ACC112 (cell line): ENCODE results near the gene RPGRIP1.

Experiments used
- H2AFZ ChIP-seq: fragments of 200-600 bp; sonication (generic); one replicate; pipeline ENCODE4 v1.6.0; 2017; ENCODE audit warnings: antibody characterized with exemption, low read length; ENCODE audit not compliant: unreplicated experiment
- H3K27ac ChIP-seq: fragments of 200-600 bp; sonication (generic); 2 replicates; pipeline ENCODE4 v1.5.1; 2014; ENCODE audit warnings: low read depth, mild to moderate bottlenecking, antibody characterized with exemption, low read length, moderate library complexity
- H3K27me3 ChIP-seq: fragments of 200-600 bp; sonication (generic); 2 replicates; pipeline ENCODE4 v1.6.1; 2014; ENCODE audit warnings: mild to moderate bottlenecking, antibody characterized with exemption, low read length, moderate library complexity, mixed read lengths; ENCODE audit not compliant: insufficient read depth
- H3K36me3 ChIP-seq: fragments of 200-600 bp; sonication (generic); 2 replicates; pipeline ENCODE4 v1.6.1; 2016; ENCODE audit warnings: mild to moderate bottlenecking, antibody characterized with exemption, low read length, moderate library complexity, mixed read lengths; ENCODE audit not compliant: insufficient read depth
- H3K4me1 ChIP-seq: fragments of 200-600 bp; sonication (generic); one replicate; pipeline ENCODE4 v1.6.1; 2016; ENCODE audit warnings: low read length, mixed read lengths; ENCODE audit not compliant: insufficient read depth, unreplicated experiment, control insufficient read depth
- H3K4me3 ChIP-seq: fragments of 200-600 bp; sonication (generic); 2 replicates; pipeline ENCODE4 v1.5.1; 2014; ENCODE audit warnings: mild to moderate bottlenecking, low read depth, low read length
- H3K79me2 ChIP-seq: fragments of 200-600 bp; sonication (generic); one replicate; pipeline ENCODE4 v1.6.0; 2016; ENCODE audit warnings: low read length; ENCODE audit not compliant: control insufficient read depth, unreplicated experiment, insufficient read depth

Gene RPGRIP1

GRCh38 chr14:21326972-21327371, 47.1 kb downstream of the RPGRIP1 start:
- H3K79me2 ChIP-seq = no peaks in the 10 kb centered on the region
- H3K27me3 ChIP-seq = peaks cover 21% of the 10 kb centered on the region
- H3K36me3 ChIP-seq = no peaks in the 10 kb centered on the region
- H3K4me1 ChIP-seq = no peaks in the 10 kb centered on the region
- no peak overlapping the region for H3K4me3 ChIP-seq
- no peak overlapping the region for H3K27ac ChIP-seq
- H2AFZ ChIP-seq = no peak overlapping the region
